Renal pelvis (tissue), 12 donors: ENCODE results near the gene SLC29A2. TPM values are rescaled to one million over a fixed set of nuclear protein-coding genes. Genes with fewer than 3 reads are reported as not detected.

Source experiments
- DNase-seq: peaks from one replicate; pipeline ENCODE4 v3.0.0-alpha.2; 2013
- long read RNA-seq, 16 experiments: transcript quantifications; one replicate each; lab custom pipeline, GENCODE V29; 2026
- polyA plus RNA-seq, 3 donors: library from polyadenylated mRNA; unstranded; fragments of 120-200 nt; gene quantifications; one replicate each; pipeline ENCODE4 v1.2.1, GENCODE V29; 2013; ENCODE audit not compliant: insufficient read length in 3 of 3

SLC29A2 gene
- polyA plus RNA-seq: 10 to 100 TPM; 22.9 to 27.8 (median 26.7) TPM
- long read RNA-seq, donor 1, partial matches to known transcripts: 0 of 2 reads
- long read RNA-seq, donor 1, other reads (novel, unspliced or antisense): 0 of 2 reads
- long read RNA-seq, donor 2, partial matches to known transcripts: 0 of 6 reads
- long read RNA-seq, donor 2, other reads (novel, unspliced or antisense): 0 of 6 reads
- long read RNA-seq, donor 3, partial matches to known transcripts: 0 of 2 reads
- long read RNA-seq, donor 3, other reads (novel, unspliced or antisense): 0 of 2 reads
- long read RNA-seq, donor 4, partial matches to known transcripts: 0 of 4 reads
- long read RNA-seq, donor 4, other reads (novel, unspliced or antisense): 0 of 4 reads
- long read RNA-seq, donor 5, partial matches to known transcripts: 0 of 1 reads
- long read RNA-seq, donor 5, other reads (novel, unspliced or antisense): 0 of 1 reads
- long read RNA-seq, donor 6, partial matches to known transcripts: 0 of 4 reads
- long read RNA-seq, donor 6, other reads (novel, unspliced or antisense): 0 of 4 reads
- long read RNA-seq, donor 7, partial matches to known transcripts: 0 of 1 reads
- long read RNA-seq, donor 7, other reads (novel, unspliced or antisense): 0 of 1 reads
- long read RNA-seq, donor 8: 0 reads
- long read RNA-seq, donor 9, partial matches to known transcripts: 0 of 3 reads
- long read RNA-seq, donor 9, other reads (novel, unspliced or antisense): 0 of 3 reads
- long read RNA-seq, donor 10, partial matches to known transcripts: 0 of 4 reads
- long read RNA-seq, donor 10, other reads (novel, unspliced or antisense): 0 of 4 reads
- long read RNA-seq, donor 11, transcript SLC29A2-202 (12 exons, 2,514 nt): major isoform, 6 of 6 reads
- long read RNA-seq, donor 11, partial matches to known transcripts: 0 of 6 reads
- long read RNA-seq, donor 11, other reads (novel, unspliced or antisense): 0 of 6 reads
- long read RNA-seq, donor 12, partial matches to known transcripts: 0 of 4 reads
- long read RNA-seq, donor 12, other reads (novel, unspliced or antisense): 0 of 4 reads
- long read RNA-seq, donor 13, partial matches to known transcripts: 0 of 3 reads
- long read RNA-seq, donor 13, other reads (novel, unspliced or antisense): 0 of 3 reads
- long read RNA-seq, donor 14: 0 reads
- long read RNA-seq, donor 15, partial matches to known transcripts: 0 of 6 reads
- long read RNA-seq, donor 15, other reads (novel, unspliced or antisense): 0 of 6 reads
- long read RNA-seq, donor 16, partial matches to known transcripts: 0 of 3 reads
- long read RNA-seq, donor 16, other reads (novel, unspliced or antisense): 0 of 3 reads

GRCh38 chr11:66371627-66372415 is at the start of gene SLC29A2:
TSS of gene SLC29A2 (minus strand) at chr11:66371760. CDS start at chr11:66371591, 169 bp downstream.
- DNase-seq: peak; percentile 84

GRCh38 chr11:66420671-66421476 is 49.3 kb upstream of the SLC29A2 start, which contains the start of gene NPAS4:
TSS of gene NPAS4 (plus strand) at chr11:66421035. CDS start at chr11:66421180, 145 bp downstream.
- DNase-seq: no peak

GRCh38 chr11:66419825-66420224 is 48.3 kb upstream of the SLC29A2 start:
- no peak for DNase-seq

DNA sequence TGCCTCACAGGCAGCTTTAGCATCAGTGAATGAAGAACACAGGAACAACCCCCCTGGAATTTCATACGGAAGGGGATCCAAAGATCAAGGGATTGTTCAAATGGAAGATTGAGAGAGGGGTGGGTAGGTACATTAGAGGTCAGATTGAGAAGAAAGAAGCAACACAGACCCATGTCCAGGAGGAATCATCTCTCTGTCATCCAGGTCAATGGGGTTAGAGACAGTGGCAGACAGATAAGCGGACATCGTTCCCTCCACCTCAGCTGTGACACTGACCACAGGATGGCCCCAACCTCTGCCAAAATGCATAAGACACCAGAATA is 47.4 kb upstream of the SLC29A2 start:
- DNase-seq: no peak

DNA sequence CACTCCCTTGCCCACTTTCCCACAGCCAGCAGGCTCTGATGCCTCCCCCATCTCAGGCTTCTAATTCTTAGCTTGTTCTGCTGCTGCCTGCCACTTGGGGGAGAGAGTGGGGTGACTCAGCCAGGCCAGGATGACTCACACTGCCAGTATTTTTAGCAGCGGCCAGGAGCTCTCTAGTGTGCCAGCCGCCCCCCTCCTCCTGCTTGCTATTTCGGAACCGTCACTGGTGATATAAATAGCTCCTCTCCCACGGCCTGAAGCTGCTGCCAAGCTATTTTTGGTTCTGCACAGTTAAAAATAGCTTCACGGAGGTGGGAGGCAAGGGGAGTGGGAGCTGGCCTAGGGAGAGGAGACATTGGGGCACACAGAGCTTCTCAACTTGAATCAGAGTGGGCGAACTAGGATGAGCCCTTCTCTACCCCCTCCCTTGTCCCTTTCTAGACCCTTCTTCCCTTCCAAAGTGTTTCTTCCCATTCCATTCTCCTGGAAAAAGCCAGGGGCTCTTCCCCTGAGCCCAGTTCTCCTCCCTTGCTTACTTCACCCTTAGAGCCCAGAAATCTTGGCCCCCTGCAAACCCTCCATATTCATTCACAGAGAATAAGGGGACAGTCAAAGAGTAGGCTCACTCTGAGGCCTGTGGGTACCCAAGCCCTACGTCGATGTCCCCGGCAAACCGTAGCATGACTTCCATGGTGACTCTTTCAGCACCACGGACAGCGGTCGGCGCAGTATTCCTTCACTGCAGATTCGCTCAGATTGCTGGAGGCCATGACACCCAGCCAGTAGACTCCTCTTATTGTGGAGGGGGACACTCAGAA is 46.8 kb upstream of the SLC29A2 start:
- DNase-seq: peak; percentile 80

DNA sequence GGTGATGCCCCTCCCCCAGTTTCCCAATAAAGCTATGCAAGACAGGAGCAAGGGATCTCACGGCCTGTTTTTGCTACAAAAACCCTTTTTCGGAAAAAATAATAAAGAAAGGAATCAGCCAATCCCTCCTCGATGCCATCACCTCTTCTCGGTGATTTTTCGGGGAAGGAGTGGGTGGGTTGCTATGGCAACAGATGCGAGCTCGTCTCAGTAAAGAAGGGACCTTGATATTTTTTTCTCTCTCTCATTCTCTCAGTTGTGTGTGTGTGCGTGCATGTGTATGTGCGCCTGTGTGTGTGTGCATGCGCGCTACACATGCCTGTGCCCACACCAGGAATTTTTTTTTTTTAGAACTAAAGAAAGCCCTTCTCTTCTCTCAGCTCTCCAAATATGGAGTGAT is 45.4 kb upstream of the SLC29A2 start:
- no peak for DNase-seq

DNA sequence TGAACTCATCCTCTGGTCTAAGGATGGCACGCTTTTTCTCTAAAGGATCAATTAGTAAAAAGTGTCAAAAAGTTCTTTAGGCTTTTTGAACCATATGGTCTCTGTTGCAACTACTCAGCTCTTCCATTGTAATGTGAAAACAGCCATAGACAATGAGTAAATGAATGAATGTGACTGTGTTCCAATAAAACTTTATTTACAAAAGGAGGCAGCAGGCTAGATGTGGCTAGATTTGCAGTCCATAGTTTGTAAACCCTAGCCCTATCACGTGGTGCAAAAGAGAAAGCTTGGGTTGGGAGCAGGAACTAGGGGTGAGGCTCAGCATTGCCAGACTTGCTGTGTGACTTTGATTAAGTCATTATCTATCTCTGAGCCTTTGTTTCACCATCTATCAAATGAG is 43.9 kb upstream of the SLC29A2 start:
- DNase-seq: no peak

GRCh38 chr11:66414120-66414934 is 42.8 kb upstream of the SLC29A2 start:
- DNase-seq: no peak

DNA sequence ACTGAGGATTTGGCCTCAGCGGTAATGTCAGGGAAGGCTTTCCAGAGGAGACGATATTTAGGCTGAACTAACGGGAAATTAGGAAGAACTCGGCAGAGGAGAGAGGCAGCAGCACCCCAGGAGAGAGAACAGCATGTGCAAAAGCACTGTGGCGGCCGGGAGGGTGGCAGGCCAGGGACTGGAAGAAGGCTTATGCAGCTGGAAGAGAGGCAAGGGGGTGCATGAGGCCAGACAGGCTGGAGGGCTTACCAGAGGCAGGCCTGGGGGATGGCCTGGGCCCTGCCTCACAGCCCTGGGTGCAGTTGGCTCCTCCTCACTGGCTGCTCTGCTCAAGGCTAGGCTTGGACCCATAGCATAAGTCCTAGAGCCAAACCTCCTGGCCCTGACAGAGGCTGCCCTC is 41.6 kb upstream of the SLC29A2 start:
- no peak for DNase-seq

DNA sequence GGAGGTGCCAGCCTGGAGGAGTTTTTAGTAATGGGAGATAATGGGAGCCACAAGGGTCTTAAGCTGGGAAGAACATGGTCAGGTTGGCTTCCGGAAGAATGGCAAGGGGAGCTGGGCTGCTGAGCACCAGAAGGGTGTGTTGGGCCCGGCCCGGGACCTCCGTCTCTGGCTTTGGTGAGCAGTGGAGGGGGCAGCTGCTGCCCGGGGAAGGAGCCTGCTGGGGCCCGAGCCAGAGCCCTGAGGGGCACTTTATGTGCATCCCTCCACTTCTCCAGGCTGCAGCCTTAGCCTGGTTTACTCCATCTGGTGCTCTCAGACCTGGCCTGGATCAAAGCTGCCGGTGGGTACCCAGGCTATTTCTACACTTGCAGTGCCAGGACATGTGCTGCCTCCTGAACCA is 40.5 kb upstream of the SLC29A2 start:
- no peak for DNase-seq

GRCh38 chr11:66411323-66411722 is 39.8 kb upstream of the SLC29A2 start:
- DNase-seq: no peak

DNA sequence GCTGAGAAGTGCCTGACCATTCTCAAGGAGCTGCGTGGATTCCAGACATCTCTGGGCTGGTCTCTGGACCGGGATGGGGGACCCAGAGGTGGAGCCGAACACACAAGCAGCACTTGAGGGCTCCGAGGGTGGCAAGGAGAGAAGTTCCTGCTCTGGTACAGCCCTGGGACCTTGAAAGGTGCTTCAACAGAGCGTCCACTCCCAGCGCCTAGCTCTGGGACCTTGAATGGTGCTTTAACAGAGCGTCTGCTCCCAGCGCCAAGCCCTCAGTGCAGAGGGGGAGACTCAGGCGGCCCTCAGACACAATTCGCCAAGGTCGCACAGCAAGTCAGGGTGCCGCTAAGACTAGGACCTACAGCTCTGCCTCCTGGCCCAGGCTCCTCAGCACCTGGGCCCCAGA is 38.6 kb upstream of the SLC29A2 start:
- DNase-seq: no peak

DNA sequence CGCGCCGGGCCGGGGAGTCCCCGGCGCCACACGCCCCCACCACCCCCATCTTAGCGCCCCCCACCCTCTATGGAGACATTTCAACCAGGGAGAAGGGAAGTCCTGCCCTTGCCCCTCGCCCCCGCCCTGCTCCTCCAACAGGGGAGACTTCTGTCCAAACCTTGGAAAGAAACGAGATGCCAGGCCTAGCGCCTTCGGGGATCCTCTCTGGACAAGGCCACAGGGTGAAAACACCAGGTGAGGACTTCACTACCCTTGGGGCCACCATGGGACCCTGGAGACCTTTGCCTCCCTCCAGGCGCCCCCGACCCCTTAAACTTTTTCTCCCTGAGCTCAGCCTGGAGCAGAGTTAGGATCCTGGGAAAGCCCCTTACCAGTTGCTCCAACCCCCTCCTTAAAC is 37.7 kb upstream of the SLC29A2 start:
- DNase-seq: no peak

GRCh38 chr11:66408488-66409214 is 37.1 kb upstream of the SLC29A2 start:
- DNase-seq: peak; percentile 85

DNA sequence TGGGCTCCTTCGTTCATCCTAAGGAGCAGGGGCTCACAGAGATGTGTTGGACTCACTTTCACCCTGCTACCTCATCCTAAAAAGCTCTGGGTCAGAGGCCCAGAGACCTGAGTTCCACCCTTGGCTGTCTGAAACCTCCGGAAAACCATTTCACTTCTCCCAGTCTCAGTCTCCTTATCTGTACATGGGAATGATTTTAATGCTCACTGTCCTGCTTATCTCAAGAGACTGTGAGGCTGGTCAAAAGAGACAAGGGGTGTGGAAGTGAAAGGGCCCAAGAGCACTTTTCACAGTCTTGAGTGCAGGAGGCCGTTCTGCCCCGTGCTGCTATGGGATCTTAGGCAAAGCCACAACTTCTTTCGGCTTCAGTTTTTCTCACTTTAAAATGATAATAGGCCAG is 36.1 kb upstream of the SLC29A2 start:
- no peak for DNase-seq

DNA sequence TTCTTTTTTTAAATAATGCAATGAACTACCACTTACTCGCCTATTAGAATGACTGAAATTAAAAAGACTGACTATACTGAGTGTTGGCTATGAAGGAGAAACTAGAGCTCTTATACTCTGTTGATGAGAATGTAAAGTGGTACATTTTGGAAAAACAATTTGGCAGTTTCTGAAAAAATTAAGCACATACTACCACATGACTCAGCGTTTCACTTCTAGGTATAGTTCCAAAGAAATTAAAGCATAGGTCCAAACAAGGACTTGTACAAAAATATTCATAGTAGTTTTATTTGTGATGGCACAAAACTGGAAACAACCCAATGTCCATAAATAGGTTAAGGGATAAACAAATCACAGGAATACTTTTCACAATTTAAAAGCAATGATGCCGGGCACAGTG is 22.4 kb upstream of the SLC29A2 start:
- DNase-seq: no peak

GRCh38 chr11:66391322-66391721 is 19.8 kb upstream of the SLC29A2 start:
- DNase-seq: no peak
